ENCODE results near the gene TCL1A.

TCL1A gene

GRCh38 chr14:95703805-95704204 lies 10.1 kb downstream of the TCL1A start:
- DNase-seq: no peak

- no peak for DNase-seq
Observed at GRCh38 chr14:95703341-95703740, 10.6 kb downstream of the TCL1A start.

DNA sequence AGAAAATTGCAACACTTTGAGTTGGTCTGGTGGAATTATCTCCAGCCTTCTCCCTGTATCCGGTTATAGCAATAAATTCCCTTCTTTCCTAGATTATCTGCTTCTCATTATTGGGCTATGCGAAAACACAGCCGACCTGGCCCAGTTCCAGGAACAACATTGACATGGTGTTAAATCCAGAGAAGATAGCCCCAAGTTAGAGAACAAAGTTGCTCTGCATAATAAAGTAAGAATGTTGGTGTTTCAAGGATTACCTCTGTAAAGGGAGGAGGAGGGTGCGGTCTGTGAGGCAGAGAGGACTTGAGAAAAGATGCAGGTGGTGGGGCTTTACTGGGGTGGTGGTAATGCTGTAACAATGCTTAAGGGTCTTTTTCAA lies 12.1 kb downstream of the TCL1A start:
- no peak for DNase-seq

- DNase-seq: no peak
Observed at GRCh38 chr14:95700221-95700976, 13.5 kb downstream of the TCL1A start.

GRCh38 chr14:95699412-95699811 lies 14.5 kb downstream of the TCL1A start:
- no peak for DNase-seq

DNA sequence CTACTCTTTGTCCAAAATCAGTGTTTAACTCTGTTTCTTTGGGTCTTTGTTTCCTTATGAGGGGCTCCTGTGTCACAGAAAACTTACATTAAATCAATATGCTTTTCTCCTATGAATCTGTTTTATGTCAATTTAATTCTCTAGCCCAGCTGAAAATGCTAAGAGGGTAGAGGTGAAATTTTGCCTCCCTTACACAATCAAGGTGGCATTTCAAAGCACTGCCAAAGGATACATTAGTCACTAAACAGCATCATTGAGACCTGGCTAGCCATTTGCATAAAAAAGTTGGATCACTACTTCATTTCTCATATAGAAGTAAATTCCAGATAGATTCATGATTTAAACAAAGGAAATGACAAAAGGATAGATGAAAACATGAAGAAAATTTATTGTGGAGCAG lies 15.6 kb downstream of the TCL1A start:
- DNase-seq: no peak

GRCh38 chr14:95697764-95698163 lies 16.2 kb downstream of the TCL1A start:
- DNase-seq: no peak

- DNase-seq: no peak
Observed at GRCh38 chr14:95696741-95697140, 17.2 kb downstream of the TCL1A start.

GRCh38 chr14:95695913-95696312 lies 18.0 kb downstream of the TCL1A start:
- DNase-seq: no peak

DNA sequence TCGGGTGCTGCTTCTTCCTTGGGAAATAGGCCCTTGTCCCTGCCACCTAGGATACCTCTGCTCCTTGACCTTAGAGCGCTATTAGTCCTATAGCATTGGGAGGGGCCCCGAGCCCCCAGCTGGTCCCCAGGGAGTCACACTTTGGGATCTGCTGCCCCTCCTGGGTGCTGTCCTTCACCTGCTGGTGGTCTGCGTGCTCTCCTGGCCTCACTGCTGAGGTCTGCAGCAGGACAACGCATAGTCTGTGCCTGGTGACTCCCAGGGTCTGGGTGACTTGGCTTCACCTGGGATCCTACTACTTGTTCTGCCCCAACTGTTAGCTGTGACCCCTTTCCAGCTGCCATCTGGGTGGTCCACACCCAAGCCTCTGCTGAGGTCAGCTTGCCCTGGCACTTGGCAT lies 18.9 kb downstream of the TCL1A start:
- DNase-seq: no peak

DNA sequence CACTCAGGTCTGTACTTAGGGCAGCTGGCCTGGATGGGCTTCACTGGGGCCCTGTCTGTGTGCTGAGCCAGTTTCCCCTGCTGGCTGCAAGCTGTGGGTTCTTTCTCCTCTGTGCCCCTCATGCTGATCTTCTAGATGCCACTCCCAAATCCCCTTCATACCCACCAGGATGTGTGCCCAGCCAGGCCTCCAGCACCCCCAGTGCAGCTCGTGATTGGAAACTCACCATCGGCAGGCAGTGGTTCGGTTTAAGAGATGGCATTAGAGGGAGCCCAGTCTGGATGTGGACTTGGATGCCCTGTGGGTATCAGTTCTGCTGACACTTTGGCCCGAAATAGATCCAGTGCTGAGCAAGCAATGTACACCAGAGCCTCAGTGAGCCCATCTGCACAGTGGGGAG lies 21.8 kb downstream of the TCL1A start:
- DNase-seq: no peak

- no peak for DNase-seq
Observed at GRCh38 chr14:95691591-95691990, 22.3 kb downstream of the TCL1A start.

GRCh38 chr14:95690815-95691214 lies 23.1 kb downstream of the TCL1A start:
- no peak for DNase-seq

- DNase-seq: no peak
Observed at GRCh38 chr14:95689441-95689840, 24.5 kb downstream of the TCL1A start.

DNA sequence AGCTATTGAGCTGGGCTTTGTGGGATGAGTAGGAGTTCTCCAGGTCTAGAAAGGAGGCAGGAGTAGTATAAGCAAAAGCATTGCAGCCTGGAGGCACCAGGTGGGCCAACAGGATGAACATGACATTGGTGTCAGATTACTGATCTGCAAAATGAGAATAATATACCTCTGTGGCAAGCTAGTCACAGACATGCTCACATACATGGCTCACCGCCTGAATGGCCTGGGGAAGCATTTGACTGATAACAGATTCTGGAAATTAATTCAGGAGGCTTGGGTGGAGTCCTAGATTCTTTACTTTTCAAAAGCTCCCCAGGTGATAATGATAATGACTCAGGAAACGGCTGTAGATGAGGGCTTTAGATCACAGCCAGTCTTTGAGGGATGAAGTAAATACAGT lies 27.0 kb downstream of the TCL1A start:
- no peak for DNase-seq

DNA sequence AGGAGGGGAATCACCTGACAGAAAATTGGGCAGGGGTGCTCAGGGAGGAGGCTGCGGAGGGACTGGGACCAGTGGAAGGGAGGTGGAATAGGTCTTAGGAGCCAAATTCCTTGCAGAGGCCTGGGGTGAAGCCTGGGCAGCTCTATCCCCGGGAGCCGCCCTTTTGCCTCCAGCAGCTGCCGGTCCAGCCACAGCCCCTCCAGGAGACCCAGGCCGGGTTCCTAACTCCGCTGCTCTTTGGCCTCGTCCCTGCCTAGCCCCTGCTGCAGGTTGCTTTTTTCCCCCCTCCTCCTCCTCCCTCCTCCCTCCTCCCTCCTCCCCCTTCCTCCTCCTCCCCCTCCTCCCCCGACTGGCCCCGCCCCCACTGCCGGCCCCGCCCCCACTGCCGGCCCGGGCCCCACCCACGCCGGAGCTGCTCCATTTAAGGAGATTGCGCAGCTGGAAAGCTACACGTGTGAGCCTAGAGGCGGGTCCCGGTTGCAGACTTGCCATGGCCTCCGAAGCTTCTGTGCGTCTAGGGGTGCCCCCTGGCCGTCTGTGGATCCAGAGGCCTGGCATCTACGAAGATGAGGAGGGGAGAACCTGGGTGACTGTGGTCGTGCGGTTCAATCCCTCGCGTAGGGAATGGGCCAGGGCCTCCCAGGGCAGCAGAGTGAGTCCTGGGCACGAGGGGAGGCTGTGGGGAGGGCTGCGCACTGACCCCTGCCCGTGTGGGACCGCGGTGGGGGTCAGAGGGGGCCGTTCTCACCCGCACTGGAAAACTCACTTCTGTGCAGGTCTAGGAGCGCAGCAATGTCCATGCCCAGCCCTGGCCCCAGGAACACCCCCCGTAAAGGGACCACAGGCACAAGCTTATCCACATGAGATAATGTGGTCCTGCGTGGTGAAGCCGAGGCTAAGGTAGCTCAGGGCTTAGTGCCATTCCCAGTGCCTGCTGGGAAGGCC lies 27.7 kb downstream of the TCL1A start, which contains the start of gene TCL1B:
TCL1B (plus strand) TSS at position 449 of the 945 bp plus-strand sequence; CDS start at position 491, 42 bp downstream.
- DNase-seq: no peak

GRCh38 chr14:95683793-95684192 lies 30.1 kb downstream of the TCL1A start:
- no peak for DNase-seq

DNA sequence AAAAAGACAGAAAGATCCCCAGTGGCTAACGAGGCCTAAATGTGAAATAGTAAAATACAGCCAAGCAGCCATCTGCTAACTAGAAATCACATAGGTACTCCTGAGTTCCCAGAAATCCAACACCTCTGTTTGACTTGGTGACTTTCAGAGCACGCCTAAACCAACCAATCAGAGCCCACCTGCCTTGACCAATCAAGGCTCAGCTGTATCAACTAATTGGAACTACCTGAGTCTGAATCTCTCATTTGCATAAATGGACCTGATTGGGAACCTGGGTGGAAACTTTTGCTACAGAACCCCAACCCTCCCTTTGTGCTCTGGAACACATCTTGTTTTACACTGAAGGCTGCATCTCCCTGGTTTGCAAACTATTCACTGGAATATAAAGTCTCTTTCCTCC lies 32.8 kb downstream of the TCL1A start:
- no peak for DNase-seq

- DNase-seq: no peak
Observed at GRCh38 chr14:95679998-95680735, 33.8 kb downstream of the TCL1A start.

GRCh38 chr14:95679148-95679815 lies 34.6 kb downstream of the TCL1A start:
- no peak for DNase-seq

- no peak for DNase-seq
Observed at GRCh38 chr14:95677179-95677835, 36.6 kb downstream of the TCL1A start.

DNA sequence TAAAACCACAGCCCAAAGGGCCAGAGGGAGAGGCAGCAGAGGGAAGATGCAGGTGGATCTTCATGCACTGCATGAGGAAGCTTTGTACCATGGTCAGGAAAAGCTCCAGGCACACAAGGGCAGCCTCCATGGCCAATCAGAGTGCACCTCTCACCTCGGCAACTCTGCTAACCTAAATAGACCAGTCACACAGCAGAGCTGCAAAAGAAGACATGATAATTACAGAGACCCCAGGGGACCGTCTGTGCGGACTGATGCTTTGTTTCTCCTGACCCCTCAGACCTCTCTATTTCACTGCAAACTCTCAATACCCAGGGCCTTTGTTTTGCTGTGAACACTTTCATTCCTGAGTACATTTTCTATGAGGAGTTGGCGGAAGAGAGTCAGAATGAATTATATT lies 38.4 kb downstream of the TCL1A start:
- no peak for DNase-seq
